Panc1 (cell line): ENCODE results near the gene OPTC. TPM values are rescaled to one million over a fixed set of nuclear protein-coding genes. Genes with fewer than 3 reads are reported as not detected.

ENCODE experiments used
- ATAC-seq: fragments of 200-7000 bp; cut with Tn5 transposase; 2 replicates; pipeline ENCODE4 v1.9.1; 2020; ENCODE audit warnings: mild to moderate bottlenecking, moderate library complexity
- BruUV-seq: library from RNA; stranded (reverse); fragments of 400-500 nt; replicated peaks from 2 replicates; lab custom pipeline; 2021; lab: Mats Ljungman, UMichigan
- CTCF ChIA-PET: fragments of 300-600 bp; sonication (Branson Sonifier 250); formaldehyde crosslinking; loops from one replicate; lab custom pipeline; 2022; ENCODE audit warnings: antibody characterized with exemption; lab: Charles Lee
- POLR2A ChIA-PET: fragments of 300-600 bp; sonication (Branson Sonifier 250); formaldehyde crosslinking; loops from one replicate; lab custom pipeline; 2022; ENCODE audit warnings: antibody characterized with exemption; lab: Charles Lee
- DNase-seq: peaks from one replicate; pipeline ENCODE4 v3.0.0-alpha.2; 2010; ENCODE audit warnings: low read depth, low spot score
- H3K27ac ChIP-seq: 2 replicates; pipeline ENCODE4 v1.5.1; 2011; ENCODE audit warnings: mild to moderate bottlenecking, low read length, inconsistent platforms
- H3K27me3 ChIP-seq: fragments of 200-500 bp; sonication (Bioruptor generic); 2 replicates; pipeline ENCODE4 v1.6.0; 2014; ENCODE audit warnings: low read length, inconsistent platforms; ENCODE audit not compliant: control insufficient read depth, insufficient read depth
- H3K36me3 ChIP-seq: fragments of 200-500 bp; sonication (Bioruptor generic); 2 replicates; pipeline ENCODE4 v1.5.1; 2014; ENCODE audit warnings: inconsistent platforms, mild to moderate bottlenecking, low read length, moderate library complexity; ENCODE audit not compliant: control insufficient read depth, insufficient read depth
- H3K4me1 ChIP-seq: 2 replicates; pipeline ENCODE4 v1.5.1; 2011; ENCODE audit warnings: inconsistent platforms, mild to moderate bottlenecking, low read length, moderate library complexity; ENCODE audit not compliant: control insufficient read depth, insufficient read depth
- H3K4me3 ChIP-seq, 2 experiments: 2 replicates each; pipeline ENCODE4 v1.5.1; 2011 to 2012; ENCODE audit warnings: low read depth in 2 of 2, low read length in 2 of 2, mild to moderate bottlenecking in 2 of 2, inconsistent platforms in 1 of 2, moderate library complexity in 1 of 2
- H3K9me3 ChIP-seq: fragments of 200-500 bp; sonication (Bioruptor generic); 2 replicates; pipeline ENCODE4 v1.5.1; 2014; ENCODE audit warnings: low read depth, mild to moderate bottlenecking, inconsistent platforms, low read length, moderate library complexity; ENCODE audit not compliant: control insufficient read depth, insufficient read depth
- CTCF ChIP-seq: fragments of 450-650 bp; IDR thresholded peaks from 2 replicates; pipeline ENCODE4 v1.5.1; 2017; ENCODE audit warnings: mild to moderate bottlenecking
- POLR2AphosphoS5 ChIP-seq: IDR thresholded peaks from 2 replicates; pipeline ENCODE4 v1.6.1; 2012; ENCODE audit warnings: mild to moderate bottlenecking, low read depth, low read length, moderate library complexity
- SIN3A ChIP-seq: IDR thresholded peaks from 2 replicates; pipeline ENCODE4 v1.6.1; 2012; ENCODE audit warnings: low read depth, mild to moderate bottlenecking, low read length, moderate library complexity, borderline replicate concordance; ENCODE audit not compliant: insufficient read depth
- TCF7L2 ChIP-seq: IDR thresholded peaks from 2 replicates; pipeline ENCODE4 v1.6.1; 2011; ENCODE audit warnings: mild to moderate bottlenecking, low read depth, low read length, inconsistent platforms
- in situ Hi-C: cut with HindIII; loops from 2 replicates; pipeline ENCODE4 v1.10.0; 2016; ENCODE audit warnings: low sequenced_read_pairs, low pct_unique_long_range_greater_than_20kb
- intact Hi-C: fragments of 100-400 bp; cut with micrococcal nuclease; formaldehyde crosslinking; loops from one replicate; pipeline ENCODE4 v1.10.0; 2022; ENCODE audit not compliant: unreplicated experiment
- total RNA-seq: library from RNA; stranded (reverse); gene quantifications from one replicate; pipeline ENCODE4 v1.2.1, GENCODE V29; 2021; ENCODE audit not compliant: unreplicated experiment
- TF ChIP-seq, protein P1 (sequence below), 2 experiments: IDR thresholded peaks; 2 replicates each; pipeline ENCODE4 v1.6.1; 2011 to 2012; ENCODE audit warnings: low read depth in 2 of 2, control low read depth in 1 of 2, low read length in 1 of 2, mild to moderate bottlenecking in 1 of 2, moderate library complexity in 1 of 2; ENCODE audit not compliant: insufficient read depth in 1 of 2

OPTC gene
- total RNA-seq, 1 experiment from 2014 or later = not detected

- ATAC-seq = no peak
- no peaks in the 10 kb centered on the region for H3K4me1 ChIP-seq
- no peaks in the 10 kb centered on the region for H3K36me3 ChIP-seq
- DNase-seq = no peak
- TF ChIP-seq SIN3A = no peak
- no peak for TF ChIP-seq TCF7L2
- TF ChIP-seq CTCF = no peak
- TF ChIP-seq POLR2AphosphoS5 = no peak
- TF ChIP-seq, protein P1, sequence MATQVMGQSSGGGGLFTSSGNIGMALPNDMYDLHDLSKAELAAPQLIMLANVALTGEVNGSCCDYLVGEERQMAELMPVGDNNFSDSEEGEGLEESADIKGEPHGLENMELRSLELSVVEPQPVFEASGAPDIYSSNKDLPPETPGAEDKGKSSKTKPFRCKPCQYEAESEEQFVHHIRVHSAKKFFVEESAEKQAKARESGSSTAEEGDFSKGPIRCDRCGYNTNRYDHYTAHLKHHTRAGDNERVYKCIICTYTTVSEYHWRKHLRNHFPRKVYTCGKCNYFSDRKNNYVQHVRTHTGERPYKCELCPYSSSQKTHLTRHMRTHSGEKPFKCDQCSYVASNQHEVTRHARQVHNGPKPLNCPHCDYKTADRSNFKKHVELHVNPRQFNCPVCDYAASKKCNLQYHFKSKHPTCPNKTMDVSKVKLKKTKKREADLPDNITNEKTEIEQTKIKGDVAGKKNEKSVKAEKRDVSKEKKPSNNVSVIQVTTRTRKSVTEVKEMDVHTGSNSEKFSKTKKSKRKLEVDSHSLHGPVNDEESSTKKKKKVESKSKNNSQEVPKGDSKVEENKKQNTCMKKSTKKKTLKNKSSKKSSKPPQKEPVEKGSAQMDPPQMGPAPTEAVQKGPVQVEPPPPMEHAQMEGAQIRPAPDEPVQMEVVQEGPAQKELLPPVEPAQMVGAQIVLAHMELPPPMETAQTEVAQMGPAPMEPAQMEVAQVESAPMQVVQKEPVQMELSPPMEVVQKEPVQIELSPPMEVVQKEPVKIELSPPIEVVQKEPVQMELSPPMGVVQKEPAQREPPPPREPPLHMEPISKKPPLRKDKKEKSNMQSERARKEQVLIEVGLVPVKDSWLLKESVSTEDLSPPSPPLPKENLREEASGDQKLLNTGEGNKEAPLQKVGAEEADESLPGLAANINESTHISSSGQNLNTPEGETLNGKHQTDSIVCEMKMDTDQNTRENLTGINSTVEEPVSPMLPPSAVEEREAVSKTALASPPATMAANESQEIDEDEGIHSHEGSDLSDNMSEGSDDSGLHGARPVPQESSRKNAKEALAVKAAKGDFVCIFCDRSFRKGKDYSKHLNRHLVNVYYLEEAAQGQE (IDR thresholded peaks at IDR 0.05; ENCODE audit: insufficient read depth in 1 of 2, low read depth in 2 of 2, low read length in 1 of 2) = no peak
- H3K27ac ChIP-seq = no peak overlapping the region
- CTCF ChIA-PET = interaction anchor here (0.6 kb wide), 1 partner anchor 307 kb away, joined by 3 read pairs; no protein-coding TSS in a partner anchor
- no peak overlapping the region for H3K4me3 ChIP-seq
- no peaks in the 10 kb centered on the region for H3K9me3 ChIP-seq
- POLR2A ChIA-PET = interaction anchor here (0.8 kb wide), 1 partner anchor 1053 kb away, joined by 4 read pairs; no protein-coding TSS in a partner anchor
- H3K27me3 ChIP-seq = no peaks in the 10 kb centered on the region
- no TSS peak for BruUV-seq
- in situ Hi-C loops (no loop called here), intact Hi-C loops (no loop called here)
Measured at GRCh38 chr1:203546274-203546673, 52.3 kb downstream of the OPTC start.

DNA sequence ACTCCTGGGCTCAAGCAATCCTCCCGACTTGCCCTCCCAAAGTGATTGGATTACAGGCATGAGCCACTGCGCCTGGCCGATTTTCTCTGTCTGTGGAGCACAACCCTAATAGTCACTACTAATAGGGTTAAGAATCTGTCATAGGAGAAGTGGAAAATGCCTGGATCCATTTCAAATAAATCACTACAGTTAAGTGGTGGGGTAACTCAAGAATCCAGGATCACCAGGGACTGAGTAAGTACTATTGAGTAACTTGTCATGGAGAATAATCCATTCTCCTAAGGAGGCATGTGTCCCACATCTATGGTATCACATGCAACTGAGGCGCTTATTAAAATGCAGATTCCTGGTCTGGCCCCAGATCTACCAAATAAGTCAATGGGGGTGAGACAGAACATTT lies 53.2 kb downstream of the OPTC start:
- H3K36me3 ChIP-seq = no peaks in the 10 kb centered on the region
- ATAC-seq (no peak), DNase-seq (no peak)
- no peaks in the 10 kb centered on the region for H3K4me1 ChIP-seq
- BruUV-seq = no TSS peak
- ChIA-PET POLR2A (no interaction called here), CTCF (no interaction called here)
- H3K27me3 ChIP-seq = no peaks in the 10 kb centered on the region
- no peak overlapping the region for H3K4me3 ChIP-seq
- H3K9me3 ChIP-seq = no peaks in the 10 kb centered on the region
- no peak overlapping the region for H3K27ac ChIP-seq
- intact Hi-C loops = no loop called here
- in situ Hi-C loops = no loop called here
- TF ChIP-seq TCF7L2 (no peak), CTCF (no peak), SIN3A (no peak), POLR2AphosphoS5 (no peak)
- TF ChIP-seq, protein P1 (IDR thresholded peaks at IDR 0.05; ENCODE audit: insufficient read depth in 1 of 2, low read depth in 2 of 2, low read length in 1 of 2) = no peak
